ENCODE measurements around the gene GP1BA.

GRCh38 chr17:4938069-4938491 is 6.0 kb downstream of the GP1BA start:
- no peak for TF ChIP-seq CTCF (IDR thresholded peaks at IDR 0.05)
- no peak for TF ChIP-seq ZFX (IDR thresholded peaks at IDR 0.05; ENCODE audit: borderline replicate concordance)
